ENCODE results near the gene NCF2. TPM values are rescaled to one million over a fixed set of nuclear protein-coding genes. Genes with fewer than 3 reads are reported as not detected.
A peak's percentile ranks its signal among the peaks of the same experiment; 100 is the strongest.

Gene NCF2
- total RNA-seq, 1 donor from 2014 or later: 5.9 TPM

DNA sequence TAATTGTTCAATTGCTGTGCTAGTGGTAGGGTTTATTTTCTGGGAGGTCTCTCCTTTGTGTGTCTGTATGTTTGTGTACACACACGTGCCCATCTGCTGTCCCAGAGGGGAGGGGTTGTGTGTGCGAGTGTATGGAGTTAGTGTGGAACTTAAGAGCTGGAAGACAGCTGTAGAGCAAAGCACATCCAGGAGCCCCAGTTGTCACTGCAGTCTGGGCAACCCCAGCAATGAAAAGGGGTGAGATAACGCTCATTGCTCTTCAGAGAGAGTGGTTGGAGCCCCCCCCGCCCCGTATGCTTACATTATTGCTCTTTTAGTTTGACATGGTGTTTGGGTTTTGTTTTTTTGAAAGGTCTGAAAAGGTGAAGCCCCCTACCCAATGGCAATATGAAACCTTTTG lies 36.9 kb downstream of the NCF2 start:
- intact Hi-C loops (cut with micrococcal nuclease): no loop called here
- Mint-ChIP-seq H3K27me3 (ENCODE audit: insufficient read depth) (no peaks in the 10 kb centered on the region), H3K36me3 (ENCODE audit: low read depth) (peaks cover 58% of the 10 kb centered on the region), H3K9me3 (no peaks in the 10 kb centered on the region), H3K27ac (no peak overlapping the region), H3K4me3 (no peak overlapping the region), H3K4me1 (ENCODE audit: low read depth) (peaks cover 8% of the 10 kb centered on the region)
- DNase-seq (ENCODE audit: low spot score): no peak

DNA sequence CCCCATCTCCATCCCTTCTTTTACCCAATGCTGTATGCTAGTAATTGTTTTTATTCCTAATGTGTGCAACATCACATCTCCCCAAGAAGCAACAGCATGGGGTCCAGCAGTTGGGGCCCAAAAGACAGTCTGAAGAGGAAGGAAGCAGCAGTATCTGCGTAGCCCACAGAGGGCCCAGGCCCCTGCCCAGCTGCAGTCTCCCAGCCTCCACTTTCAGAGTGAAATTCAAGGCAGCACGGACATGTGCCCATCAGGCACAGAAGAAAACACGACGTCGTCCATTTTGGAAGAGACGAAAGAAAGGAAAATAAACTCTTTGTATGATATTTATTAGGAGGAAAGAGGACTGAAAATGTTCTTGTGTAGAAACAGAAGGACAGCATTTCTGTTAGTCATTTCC lies 37.4 kb downstream of the NCF2 start:
- Mint-ChIP-seq H3K4me1 (ENCODE audit: low read depth) (peaks cover 8% of the 10 kb centered on the region), H3K36me3 (ENCODE audit: low read depth) (peaks cover 58% of the 10 kb centered on the region), H3K9me3 (no peaks in the 10 kb centered on the region), H3K4me3 (no peak overlapping the region), H3K27me3 (ENCODE audit: insufficient read depth) (no peaks in the 10 kb centered on the region), H3K27ac (no peak overlapping the region)
- no peak for DNase-seq (ENCODE audit: low spot score)
- intact Hi-C loops (cut with micrococcal nuclease): no loop called here

GRCh38 chr1:183552441-183552840 lies 37.8 kb downstream of the NCF2 start:
- intact Hi-C loops (cut with micrococcal nuclease): no loop called here
- Mint-ChIP-seq H3K27me3 (ENCODE audit: insufficient read depth) (no peaks in the 10 kb centered on the region), H3K36me3 (ENCODE audit: low read depth) (peaks cover 56% of the 10 kb centered on the region), H3K4me3 (no peak overlapping the region), H3K9me3 (no peaks in the 10 kb centered on the region), H3K27ac (no peak overlapping the region), H3K4me1 (ENCODE audit: low read depth) (peaks cover 9% of the 10 kb centered on the region)
- DNase-seq (ENCODE audit: low spot score): no peak

- DNase-seq (ENCODE audit: low spot score): no peak
- Mint-ChIP-seq H3K4me1 (ENCODE audit: low read depth) (peaks cover 15% of the 10 kb centered on the region), H3K4me3 (no peak overlapping the region), H3K27ac (no peak overlapping the region), H3K9me3 (no peaks in the 10 kb centered on the region), H3K27me3 (ENCODE audit: insufficient read depth) (no peaks in the 10 kb centered on the region), H3K36me3 (ENCODE audit: low read depth) (peaks cover 57% of the 10 kb centered on the region)
- intact Hi-C loops (cut with micrococcal nuclease): no loop called here
Observed at GRCh38 chr1:183551924-183552323, 38.3 kb downstream of the NCF2 start.

DNA sequence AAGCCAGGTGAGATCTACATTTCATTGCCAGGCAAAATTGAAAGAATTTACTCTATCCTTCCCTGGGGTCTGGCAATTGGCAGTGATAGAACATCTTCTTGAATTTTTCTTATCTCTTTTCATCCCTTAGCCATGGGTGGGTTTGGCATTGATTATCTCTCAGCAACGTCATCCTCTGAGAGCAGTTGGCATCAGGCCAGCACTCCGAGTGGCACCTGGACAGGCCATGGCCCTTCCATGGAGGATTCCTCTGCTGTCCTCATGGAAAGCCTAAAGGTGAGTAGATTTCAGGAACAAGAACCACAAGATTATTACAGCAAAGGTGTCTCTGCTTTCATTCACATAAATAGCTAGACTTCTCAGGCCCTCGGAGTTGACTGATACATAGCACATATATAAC lies 39.3 kb downstream of the NCF2 start:
- no peak overlapping the region for H3K4me3 Mint-ChIP-seq
- H3K27me3 Mint-ChIP-seq (ENCODE audit: insufficient read depth): no peaks in the 10 kb centered on the region
- H3K4me1 Mint-ChIP-seq (ENCODE audit: low read depth): peaks cover 16% of the 10 kb centered on the region
- intact Hi-C loops (cut with micrococcal nuclease): no loop called here
- peak overlapping the region; percentile 15 for H3K27ac Mint-ChIP-seq
- peaks cover 60% of the 10 kb centered on the region for H3K36me3 Mint-ChIP-seq (ENCODE audit: low read depth)
- DNase-seq (ENCODE audit: low spot score): no peak
- no peaks in the 10 kb centered on the region for H3K9me3 Mint-ChIP-seq

DNA sequence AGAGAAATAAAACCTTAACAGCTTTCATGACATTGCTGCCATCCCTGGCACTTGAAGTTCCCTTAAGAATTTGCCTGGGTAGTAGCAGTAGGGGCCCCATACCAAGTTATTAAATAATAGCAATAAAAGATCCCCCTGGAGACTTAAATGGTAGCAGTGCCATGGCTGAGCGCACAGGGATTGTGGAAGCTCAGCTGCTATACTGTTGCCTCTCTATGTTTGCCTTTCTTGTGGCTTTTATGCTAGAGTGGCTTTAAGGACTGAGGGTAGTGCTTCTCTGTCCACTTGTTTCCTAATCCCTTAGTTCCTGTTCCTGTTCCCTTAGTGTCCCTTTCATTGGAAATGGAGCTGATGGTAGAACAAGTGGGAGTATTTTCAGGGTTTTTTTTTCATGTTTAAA lies 42.1 kb downstream of the NCF2 start:
- peaks cover 21% of the 10 kb centered on the region for H3K4me1 Mint-ChIP-seq (ENCODE audit: low read depth)
- H3K36me3 Mint-ChIP-seq (ENCODE audit: low read depth): peaks cover 56% of the 10 kb centered on the region
- H3K9me3 Mint-ChIP-seq: no peaks in the 10 kb centered on the region
- intact Hi-C loops (cut with micrococcal nuclease): loop anchor here (10.0 kb wide), 2 partner anchors 367 to 583 kb away; no protein-coding TSS in a partner anchor
- DNase-seq (ENCODE audit: low spot score): no peak
- H3K27me3 Mint-ChIP-seq (ENCODE audit: insufficient read depth): no peaks in the 10 kb centered on the region
- H3K4me3 Mint-ChIP-seq: no peak overlapping the region
- no peak overlapping the region for H3K27ac Mint-ChIP-seq

- intact Hi-C loops (cut with micrococcal nuclease): loop anchor here (10.0 kb wide), 2 partner anchors 368 to 582 kb away; no protein-coding TSS in a partner anchor
- no peak for DNase-seq (ENCODE audit: low spot score)
- Mint-ChIP-seq H3K27me3 (ENCODE audit: insufficient read depth) (no peaks in the 10 kb centered on the region), H3K27ac (no peak overlapping the region), H3K4me3 (no peak overlapping the region), H3K4me1 (ENCODE audit: low read depth) (peaks cover 29% of the 10 kb centered on the region), H3K9me3 (no peaks in the 10 kb centered on the region), H3K36me3 (ENCODE audit: low read depth) (peaks cover 52% of the 10 kb centered on the region)
Observed at GRCh38 chr1:183546427-183546826, 43.8 kb downstream of the NCF2 start.

- Mint-ChIP-seq H3K9me3 (no peaks in the 10 kb centered on the region), H3K36me3 (ENCODE audit: low read depth) (peaks cover 49% of the 10 kb centered on the region), H3K4me3 (no peak overlapping the region), H3K27me3 (ENCODE audit: insufficient read depth) (no peaks in the 10 kb centered on the region), H3K4me1 (ENCODE audit: low read depth) (peaks cover 22% of the 10 kb centered on the region), H3K27ac (no peak overlapping the region)
- DNase-seq (ENCODE audit: low spot score): no peak
- intact Hi-C loops (cut with micrococcal nuclease): loop anchor here (5.0 to 10.0 kb wide), 3 partner anchors 143 to 580 kb away; no protein-coding TSS in a partner anchor
Observed at GRCh38 chr1:183544598-183545297, 45.5 kb downstream of the NCF2 start.

DNA sequence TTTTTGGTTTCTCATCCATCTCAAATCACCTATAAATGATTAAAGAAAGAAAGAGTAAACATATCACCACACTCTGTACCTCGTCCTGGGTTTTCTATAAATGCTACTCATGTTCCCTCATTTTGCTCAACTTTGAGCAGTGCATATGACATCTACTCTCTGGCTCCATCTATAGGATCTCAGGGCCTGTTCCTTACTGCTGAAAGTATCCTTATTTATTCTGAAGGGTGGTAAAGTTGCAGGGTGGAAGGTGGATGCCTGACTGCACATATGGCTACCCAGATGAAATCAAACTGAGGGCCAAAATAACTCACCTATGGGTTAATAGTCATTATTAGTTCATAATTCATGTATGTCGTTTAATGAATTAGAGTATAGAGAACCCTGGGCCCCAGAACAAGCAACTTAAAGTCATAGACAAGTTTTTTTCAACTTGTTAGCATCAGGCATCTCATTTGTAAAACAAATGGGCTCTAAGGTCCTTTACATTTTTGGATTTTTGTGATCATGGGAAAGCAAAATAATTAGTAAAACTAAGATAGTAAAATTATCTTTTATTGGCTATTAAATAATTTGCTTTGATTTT lies 46.5 kb downstream of the NCF2 start:
- no peak overlapping the region for H3K27ac Mint-ChIP-seq
- no peaks in the 10 kb centered on the region for H3K9me3 Mint-ChIP-seq
- intact Hi-C loops (cut with micrococcal nuclease): loop anchor here (1.0 to 10.0 kb wide), 6 partner anchors 73 to 579 kb away; no protein-coding TSS in a partner anchor
- no peak overlapping the region for H3K4me3 Mint-ChIP-seq
- DNase-seq (ENCODE audit: low spot score): no peak
- peaks cover 22% of the 10 kb centered on the region for H3K4me1 Mint-ChIP-seq (ENCODE audit: low read depth)
- no peaks in the 10 kb centered on the region for H3K27me3 Mint-ChIP-seq (ENCODE audit: insufficient read depth)
- peaks cover 48% of the 10 kb centered on the region for H3K36me3 Mint-ChIP-seq (ENCODE audit: low read depth)

- H3K27me3 Mint-ChIP-seq (ENCODE audit: insufficient read depth): no peaks in the 10 kb centered on the region
- H3K36me3 Mint-ChIP-seq (ENCODE audit: low read depth): peaks cover 59% of the 10 kb centered on the region
- H3K9me3 Mint-ChIP-seq: no peaks in the 10 kb centered on the region
- no peak overlapping the region for H3K4me3 Mint-ChIP-seq
- DNase-seq (ENCODE audit: low spot score): no peak
- H3K4me1 Mint-ChIP-seq (ENCODE audit: low read depth): peaks cover 5% of the 10 kb centered on the region
- no peak overlapping the region for H3K27ac Mint-ChIP-seq
- intact Hi-C loops (cut with micrococcal nuclease): loop anchor here (2.0 kb wide), 1 partner anchor 15 kb away; no protein-coding TSS in a partner anchor
Observed at GRCh38 chr1:183537405-183537804, 52.9 kb downstream of the NCF2 start.

DNA sequence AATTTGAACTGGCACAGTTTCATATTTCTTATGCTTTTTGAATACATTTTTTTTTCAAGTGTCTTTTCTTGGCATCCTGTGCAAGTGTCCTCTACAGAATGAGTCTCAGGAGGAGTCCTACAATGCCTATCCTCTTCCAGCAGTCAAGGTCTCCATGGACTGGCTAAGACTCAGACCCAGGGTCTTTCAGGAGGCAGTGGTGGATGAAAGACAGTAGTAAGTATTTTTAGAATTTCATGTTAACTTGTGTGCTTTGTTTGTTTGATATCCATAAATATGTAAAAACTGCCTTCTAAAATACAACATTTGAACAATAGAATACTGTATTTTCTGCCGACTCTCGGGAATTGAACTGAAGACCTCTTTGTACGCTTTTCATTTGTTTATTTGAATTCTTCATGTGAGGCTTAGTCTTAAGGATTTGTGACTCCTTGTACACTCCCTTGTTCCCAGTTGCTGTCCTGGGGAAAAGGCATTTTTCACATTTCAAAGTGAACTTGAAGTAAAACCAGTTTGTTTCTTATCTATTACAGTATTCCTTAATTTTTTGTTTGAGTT lies 56.6 kb downstream of the NCF2 start:
- Mint-ChIP-seq H3K4me1 (ENCODE audit: low read depth) (peaks cover 9% of the 10 kb centered on the region), H3K27ac (no peak overlapping the region), H3K36me3 (ENCODE audit: low read depth) (peaks cover 47% of the 10 kb centered on the region), H3K4me3 (no peak overlapping the region), H3K27me3 (ENCODE audit: insufficient read depth) (no peaks in the 10 kb centered on the region), H3K9me3 (no peaks in the 10 kb centered on the region)
- no peak for DNase-seq (ENCODE audit: low spot score)
- intact Hi-C loops (cut with micrococcal nuclease): no loop called here

DNA sequence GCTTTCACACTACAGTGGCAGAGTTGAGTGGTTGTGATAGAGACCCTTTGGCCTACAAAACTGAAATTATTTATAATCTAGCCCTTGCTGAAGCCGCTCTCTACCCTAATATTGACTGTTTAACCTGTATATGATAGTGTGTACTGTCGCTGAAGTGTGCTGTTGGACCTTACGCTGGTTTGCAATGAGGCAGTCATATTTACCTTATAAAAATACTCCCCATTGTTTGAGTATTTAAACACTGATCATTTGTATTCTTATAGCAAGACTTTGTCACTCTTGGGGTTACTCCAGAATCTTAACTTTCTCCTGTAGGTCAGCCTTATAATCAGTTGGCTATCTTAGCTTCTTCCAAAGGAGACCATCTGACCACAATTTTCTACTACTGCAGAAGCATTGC lies 61.7 kb downstream of the NCF2 start:
- H3K4me3 Mint-ChIP-seq: no peak overlapping the region
- H3K27ac Mint-ChIP-seq: no peak overlapping the region
- no peaks in the 10 kb centered on the region for H3K27me3 Mint-ChIP-seq (ENCODE audit: insufficient read depth)

GRCh38 chr1:183522104-183522503 lies 68.2 kb downstream of the NCF2 start:
- Mint-ChIP-seq H3K36me3 (ENCODE audit: low read depth) (peaks cover 42% of the 10 kb centered on the region), H3K4me1 (ENCODE audit: low read depth) (peaks cover 6% of the 10 kb centered on the region), H3K4me3 (no peak overlapping the region), H3K27me3 (ENCODE audit: insufficient read depth) (no peaks in the 10 kb centered on the region), H3K27ac (no peak overlapping the region), H3K9me3 (no peaks in the 10 kb centered on the region)
- intact Hi-C loops (cut with micrococcal nuclease): loop anchor here (2.0 to 10.0 kb wide), 2 partner anchors 15 to 657 kb away; no protein-coding TSS in a partner anchor
- DNase-seq (ENCODE audit: low spot score): no peak

More for the DNA sequence above, 61.7 kb downstream of the NCF2 start:
- peaks cover 9% of the 10 kb centered on the region for H3K4me1 Mint-ChIP-seq (ENCODE audit: low read depth)
- intact Hi-C loops (cut with micrococcal nuclease): loop anchor here (10.0 kb wide), 1 partner anchor 664 kb away; no protein-coding TSS in a partner anchor
- DNase-seq (ENCODE audit: low spot score): no peak
- H3K36me3 Mint-ChIP-seq (ENCODE audit: low read depth): peaks cover 32% of the 10 kb centered on the region
- H3K9me3 Mint-ChIP-seq: no peaks in the 10 kb centered on the region
